Body of pancreas (tissue), 4 donors: ENCODE data around the gene PDE10A.

Experiments
- POLR2A ChIP-seq, 3 donors: fragments of 450-650 bp; IDR thresholded peaks; one replicate each; pipeline ENCODE4 v1.6.1; 2016; ENCODE audit warnings: antibody characterized with exemption in 3 of 3, mild to moderate bottlenecking in 2 of 3
- TF ChIP-seq, protein P1 (sequence below), 7 experiments: fragments of 450-650 bp in 4 of 7; fragments of 200-600 bp in 3 of 7; sonication (generic) in 3 of 7; IDR thresholded peaks; one replicate each; pipeline ENCODE4 v1.5.1; 2016 to 2019; ENCODE audit warnings: antibody characterized with exemption in 7 of 7

- TF ChIP-seq, protein P1, sequence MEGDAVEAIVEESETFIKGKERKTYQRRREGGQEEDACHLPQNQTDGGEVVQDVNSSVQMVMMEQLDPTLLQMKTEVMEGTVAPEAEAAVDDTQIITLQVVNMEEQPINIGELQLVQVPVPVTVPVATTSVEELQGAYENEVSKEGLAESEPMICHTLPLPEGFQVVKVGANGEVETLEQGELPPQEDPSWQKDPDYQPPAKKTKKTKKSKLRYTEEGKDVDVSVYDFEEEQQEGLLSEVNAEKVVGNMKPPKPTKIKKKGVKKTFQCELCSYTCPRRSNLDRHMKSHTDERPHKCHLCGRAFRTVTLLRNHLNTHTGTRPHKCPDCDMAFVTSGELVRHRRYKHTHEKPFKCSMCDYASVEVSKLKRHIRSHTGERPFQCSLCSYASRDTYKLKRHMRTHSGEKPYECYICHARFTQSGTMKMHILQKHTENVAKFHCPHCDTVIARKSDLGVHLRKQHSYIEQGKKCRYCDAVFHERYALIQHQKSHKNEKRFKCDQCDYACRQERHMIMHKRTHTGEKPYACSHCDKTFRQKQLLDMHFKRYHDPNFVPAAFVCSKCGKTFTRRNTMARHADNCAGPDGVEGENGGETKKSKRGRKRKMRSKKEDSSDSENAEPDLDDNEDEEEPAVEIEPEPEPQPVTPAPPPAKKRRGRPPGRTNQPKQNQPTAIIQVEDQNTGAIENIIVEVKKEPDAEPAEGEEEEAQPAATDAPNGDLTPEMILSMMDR (IDR thresholded peaks at IDR 0.05) = no peak
- no peak for TF ChIP-seq POLR2A (IDR thresholded peaks at IDR 0.05)
These were observed 57.7 kb downstream of the PDE10A start for GRCh38 chr6:165605182-165605875.
